ENCODE data around the gene ZNF768. TPM values are rescaled to one million over a fixed set of nuclear protein-coding genes. Genes with fewer than 3 reads are reported as not detected.
"Not testable (repeated sequence)": the region's sequence is repeated elsewhere in the genome, so short reads cannot be mapped to it uniquely, and the experiment has no call there.

The ZNF768 gene
- total and polyA plus RNA-seq, 4 donors = 22.3 to 40.2 (median 26.4) TPM

GRCh38 chr16:30488764-30489605 is 37.4 kb downstream of the ZNF768 start:
- Histone ChIP-seq H3K27me3 (ENCODE audit: control insufficient read depth in 1 of 2, insufficient read depth in 2 of 2, low read length in 1 of 2) (no peaks in the 10 kb centered on the region), H3K36me3 (ENCODE audit: control insufficient read depth in 1 of 2, insufficient read depth in 2 of 2, low read length in 1 of 2) (no peaks in the 10 kb centered on the region), H3K27ac (ENCODE audit: low read depth in 1 of 2, low read length in 2 of 2) (no peak overlapping the region), H3K9me3 (ENCODE audit: control insufficient read depth, low read length) (no peaks in the 10 kb centered on the region), H3K4me1 (ENCODE audit: control insufficient read depth in 1 of 2, insufficient read depth in 2 of 2, low read length in 2 of 2) (no peaks in the 10 kb centered on the region), H3K4me3 (ENCODE audit: low read length in 2 of 2) (no peak overlapping the region)
- intact Hi-C loops (cut with DNase I) = no loop called here
- ATAC-seq (ENCODE audit: low FRiP score) = no peak
- DNase-seq = peak in 1 of 2 donors; percentile 52
- 50 to 51% methylated on average over 11 of the region's 11 CpGs for WGBS, 2 donors

GRCh38 chr16:30485818-30486436 is 40.4 kb downstream of the ZNF768 start:
- DNase-seq (no peak), ATAC-seq (ENCODE audit: low FRiP score) (no peak)
- intact Hi-C loops (cut with DNase I) = no loop called here
- 82 to 88% methylated on average over 7 of the region's 7 CpGs for WGBS, 2 donors
- H3K4me1 ChIP-seq (ENCODE audit: control insufficient read depth in 1 of 2, insufficient read depth in 2 of 2, low read length in 2 of 2) = no peaks in the 10 kb centered on the region
- no peaks in the 10 kb centered on the region for H3K27me3 ChIP-seq (ENCODE audit: control insufficient read depth in 1 of 2, insufficient read depth in 2 of 2, low read length in 1 of 2)
- H3K9me3 ChIP-seq (ENCODE audit: control insufficient read depth, low read length) = no peaks in the 10 kb centered on the region
- H3K27ac ChIP-seq (ENCODE audit: low read depth in 1 of 2, low read length in 2 of 2) = no peak overlapping the region
- H3K4me3 ChIP-seq (ENCODE audit: low read length in 2 of 2) = no peak overlapping the region
- H3K36me3 ChIP-seq (ENCODE audit: control insufficient read depth in 1 of 2, insufficient read depth in 2 of 2, low read length in 1 of 2) = no peaks in the 10 kb centered on the region

- no peaks in the 10 kb centered on the region for H3K27me3 ChIP-seq (ENCODE audit: control insufficient read depth in 1 of 2, insufficient read depth in 2 of 2, low read length in 1 of 2)
- H3K4me3 ChIP-seq (ENCODE audit: low read length in 2 of 2) = no peak overlapping the region
- no peaks in the 10 kb centered on the region for H3K9me3 ChIP-seq (ENCODE audit: control insufficient read depth, low read length)
- H3K4me1 ChIP-seq (ENCODE audit: control insufficient read depth in 1 of 2, insufficient read depth in 2 of 2, low read length in 2 of 2) = no peaks in the 10 kb centered on the region
- no peaks in the 10 kb centered on the region for H3K36me3 ChIP-seq (ENCODE audit: control insufficient read depth in 1 of 2, insufficient read depth in 2 of 2, low read length in 1 of 2)
- ATAC-seq (ENCODE audit: low FRiP score) (no peak), DNase-seq (no peak)
- intact Hi-C loops (cut with DNase I) = no loop called here
- no peak overlapping the region for H3K27ac ChIP-seq (ENCODE audit: low read depth in 1 of 2, low read length in 2 of 2)
Measured at GRCh38 chr16:30484887-30485286, 41.5 kb downstream of the ZNF768 start.

GRCh38 chr16:30482366-30482765 is 44.0 kb downstream of the ZNF768 start:
- Histone ChIP-seq H3K27me3 (ENCODE audit: control insufficient read depth in 1 of 2, insufficient read depth in 2 of 2, low read length in 1 of 2) (no peaks in the 10 kb centered on the region), H3K36me3 (ENCODE audit: control insufficient read depth in 1 of 2, insufficient read depth in 2 of 2, low read length in 1 of 2) (no peaks in the 10 kb centered on the region), H3K4me3 (ENCODE audit: low read length in 2 of 2) (no peak overlapping the region), H3K9me3 (ENCODE audit: control insufficient read depth, low read length) (no peaks in the 10 kb centered on the region), H3K4me1 (ENCODE audit: control insufficient read depth in 1 of 2, insufficient read depth in 2 of 2, low read length in 2 of 2) (no peaks in the 10 kb centered on the region), H3K27ac (ENCODE audit: low read depth in 1 of 2, low read length in 2 of 2) (no peak overlapping the region)
- 87 to 91% methylated on average over 3 of the region's 3 CpGs for WGBS, 2 donors
- ATAC-seq (ENCODE audit: low FRiP score) (no peak), DNase-seq (no peak)
- intact Hi-C loops (cut with DNase I) = no loop called here

GRCh38 chr16:30481381-30481780 is 45.0 kb downstream of the ZNF768 start:
- Histone ChIP-seq H3K36me3 (ENCODE audit: control insufficient read depth in 1 of 2, insufficient read depth in 2 of 2, low read length in 1 of 2) (no peaks in the 10 kb centered on the region), H3K4me3 (ENCODE audit: low read length in 2 of 2) (no peak overlapping the region), H3K27me3 (ENCODE audit: control insufficient read depth in 1 of 2, insufficient read depth in 2 of 2, low read length in 1 of 2) (no peaks in the 10 kb centered on the region), H3K4me1 (ENCODE audit: control insufficient read depth in 1 of 2, insufficient read depth in 2 of 2, low read length in 2 of 2) (no peaks in the 10 kb centered on the region), H3K27ac (ENCODE audit: low read depth in 1 of 2, low read length in 2 of 2) (no peak overlapping the region), H3K9me3 (ENCODE audit: control insufficient read depth, low read length) (no peaks in the 10 kb centered on the region)
- ATAC-seq (ENCODE audit: low FRiP score) (no peak), DNase-seq (no peak)
- 70 to 72% methylated on average over 5 of the region's 5 CpGs for WGBS, 2 donors
- intact Hi-C loops (cut with DNase I) = no loop called here

- intact Hi-C loops (cut with DNase I) = no loop called here
- H3K4me1 ChIP-seq (ENCODE audit: control insufficient read depth in 1 of 2, insufficient read depth in 2 of 2, low read length in 2 of 2) = no peaks in the 10 kb centered on the region
- ATAC-seq (ENCODE audit: low FRiP score) = no peak
- H3K27me3 ChIP-seq (ENCODE audit: control insufficient read depth in 1 of 2, insufficient read depth in 2 of 2, low read length in 1 of 2) = no peaks in the 10 kb centered on the region
- DNase-seq = no peak
- no peaks in the 10 kb centered on the region for H3K36me3 ChIP-seq (ENCODE audit: control insufficient read depth in 1 of 2, insufficient read depth in 2 of 2, low read length in 1 of 2)
- H3K27ac ChIP-seq (ENCODE audit: low read depth in 1 of 2, low read length in 2 of 2) = no peak overlapping the region
- H3K4me3 ChIP-seq (ENCODE audit: low read length in 2 of 2) = no peak overlapping the region
- no peaks in the 10 kb centered on the region for H3K9me3 ChIP-seq (ENCODE audit: control insufficient read depth, low read length)
- 88% methylated on average over 12 of the region's 12 CpGs for WGBS, 2 donors
Measured at GRCh38 chr16:30478766-30479478, 47.4 kb downstream of the ZNF768 start.

- H3K27me3 ChIP-seq (ENCODE audit: control insufficient read depth in 1 of 2, insufficient read depth in 2 of 2, low read length in 1 of 2); H3K4me3 ChIP-seq (ENCODE audit: low read length in 2 of 2); H3K4me1 ChIP-seq (ENCODE audit: control insufficient read depth in 1 of 2, insufficient read depth in 2 of 2, low read length in 2 of 2); DNase-seq; ATAC-seq (ENCODE audit: low FRiP score); intact Hi-C loops (cut with DNase I); H3K9me3 ChIP-seq (ENCODE audit: control insufficient read depth, low read length); H3K27ac ChIP-seq (ENCODE audit: low read depth in 1 of 2, low read length in 2 of 2); H3K36me3 ChIP-seq (ENCODE audit: control insufficient read depth in 1 of 2, insufficient read depth in 2 of 2, low read length in 1 of 2): not testable (repeated sequence)
- WGBS, 2 donors = 84 to 88% methylated on average over 3 of the region's 3 CpGs
Measured at GRCh38 chr16:30477773-30478172, 48.6 kb downstream of the ZNF768 start.

GRCh38 chr16:30476991-30477390 is 49.4 kb downstream of the ZNF768 start:
- H3K27ac ChIP-seq (ENCODE audit: low read depth in 1 of 2, low read length in 2 of 2) = no peak overlapping the region
- H3K9me3 ChIP-seq (ENCODE audit: control insufficient read depth, low read length) = no peaks in the 10 kb centered on the region
- H3K27me3 ChIP-seq (ENCODE audit: control insufficient read depth in 1 of 2, insufficient read depth in 2 of 2, low read length in 1 of 2) = no peaks in the 10 kb centered on the region
- WGBS, 2 donors = 68 to 75% methylated on average over 3 of the region's 3 CpGs
- intact Hi-C loops (cut with DNase I) = no loop called here
- no peaks in the 10 kb centered on the region for H3K36me3 ChIP-seq (ENCODE audit: control insufficient read depth in 1 of 2, insufficient read depth in 2 of 2, low read length in 1 of 2)
- no peaks in the 10 kb centered on the region for H3K4me1 ChIP-seq (ENCODE audit: control insufficient read depth in 1 of 2, insufficient read depth in 2 of 2, low read length in 2 of 2)
- no peak for ATAC-seq (ENCODE audit: low FRiP score)
- DNase-seq = no peak
- no peak overlapping the region for H3K4me3 ChIP-seq (ENCODE audit: low read length in 2 of 2)

All from aorta (tissue), 5 donors.